ENCODE results near the gene CDKL1. TPM values are rescaled to one million over a fixed set of nuclear protein-coding genes. Genes with fewer than 3 reads are reported as not detected.
A peak's percentile ranks its signal among the peaks of the same experiment; 100 is the strongest.

Gene CDKL1
- total and polyA plus RNA-seq, 2 donors (not counting 1 experiment from before 2014, with no cell fraction given), result 18.5 to 22.8 TPM

- Histone ChIP-seq H2AFZ (ENCODE audit: low read length) (no peak overlapping the region), H3K9me3 (ENCODE audit: control insufficient read depth, insufficient read depth, low read depth, low read length) (no peaks in the 10 kb centered on the region), H3K36me3 (ENCODE audit: control insufficient read depth, insufficient read depth, low read length) (no peaks in the 10 kb centered on the region), H3K4me3 (replicated peaks in 1 of 4; ENCODE audit: control extremely low read depth in 1 of 4, insufficient read depth in 1 of 4, low read depth in 3 of 4, low read length in 4 of 4) (peak overlapping the region in 2 of 4 experiments; percentile 66 to 78), H4K20me1 (ENCODE audit: control insufficient read depth, extremely low read depth, insufficient read depth, low read length) (no peaks in the 10 kb centered on the region), H3K4me2 (ENCODE audit: extremely low read depth, insufficient read depth, low read length) (peak overlapping the region; percentile 7), H3K27ac (ENCODE audit: insufficient read depth, low read length) (no peak overlapping the region), H3K27me3 (ENCODE audit: control insufficient read depth, insufficient read depth, low read length) (no peaks in the 10 kb centered on the region), H3K4me1 (ENCODE audit: control insufficient read depth, extremely low read depth, insufficient read depth, low read length) (peaks cover 14% of the 10 kb centered on the region), H3K79me2 (ENCODE audit: control insufficient read depth, insufficient read depth, low read length) (no peaks in the 10 kb centered on the region), H3K9ac (ENCODE audit: insufficient read depth, low read length) (no peak overlapping the region)
- no peak for DNase-seq (ENCODE audit: low read depth in 2 of 2)
- TF ChIP-seq CTCF (conservative IDR thresholded peaks at IDR 0.05 in 1 of 2, IDR thresholded peaks at IDR 0.05 in 1 of 2; ENCODE audit: low read depth in 1 of 2, low read length in 2 of 2) (no peak), EZH2 (IDR thresholded peaks at IDR 0.05; ENCODE audit: low read length, missing control alignments) (no peak)
These were observed 2.0 kb downstream of the CDKL1 start for GRCh38 chr14:50394713-50395112.

- Histone ChIP-seq H4K20me1 (ENCODE audit: control insufficient read depth, extremely low read depth, insufficient read depth, low read length) (no peaks in the 10 kb centered on the region), H3K36me3 (ENCODE audit: control insufficient read depth, insufficient read depth, low read length) (no peaks in the 10 kb centered on the region), H3K4me2 (ENCODE audit: extremely low read depth, insufficient read depth, low read length) (no peak overlapping the region), H2AFZ (ENCODE audit: low read length) (no peak overlapping the region), H3K79me2 (ENCODE audit: control insufficient read depth, insufficient read depth, low read length) (no peaks in the 10 kb centered on the region), H3K4me1 (ENCODE audit: control insufficient read depth, extremely low read depth, insufficient read depth, low read length) (no peaks in the 10 kb centered on the region), H3K27me3 (ENCODE audit: control insufficient read depth, insufficient read depth, low read length) (no peaks in the 10 kb centered on the region), H3K9me3 (ENCODE audit: control insufficient read depth, insufficient read depth, low read depth, low read length) (no peaks in the 10 kb centered on the region), H3K9ac (ENCODE audit: insufficient read depth, low read length) (no peak overlapping the region), H3K27ac (ENCODE audit: insufficient read depth, low read length) (no peak overlapping the region), H3K4me3 (replicated peaks in 1 of 4; ENCODE audit: control extremely low read depth in 1 of 4, insufficient read depth in 1 of 4, low read depth in 3 of 4, low read length in 4 of 4) (no peak overlapping the region)
- TF ChIP-seq CTCF (conservative IDR thresholded peaks at IDR 0.05 in 1 of 2, IDR thresholded peaks at IDR 0.05 in 1 of 2; ENCODE audit: low read depth in 1 of 2, low read length in 2 of 2), result no peak
- no peak for TF ChIP-seq EZH2 (IDR thresholded peaks at IDR 0.05; ENCODE audit: low read length, missing control alignments)
- DNase-seq (ENCODE audit: low read depth in 2 of 2), result no peak
These were observed 6.8 kb downstream of the CDKL1 start for GRCh38 chr14:50389668-50390441.

- Histone ChIP-seq H3K9me3 (ENCODE audit: control insufficient read depth, insufficient read depth, low read depth, low read length) (no peaks in the 10 kb centered on the region), H3K4me2 (ENCODE audit: extremely low read depth, insufficient read depth, low read length) (no peak overlapping the region), H3K79me2 (ENCODE audit: control insufficient read depth, insufficient read depth, low read length) (no peaks in the 10 kb centered on the region), H3K9ac (ENCODE audit: insufficient read depth, low read length) (no peak overlapping the region), H3K4me3 (replicated peaks in 1 of 4; ENCODE audit: control extremely low read depth in 1 of 4, insufficient read depth in 1 of 4, low read depth in 3 of 4, low read length in 4 of 4) (no peak overlapping the region), H3K27me3 (ENCODE audit: control insufficient read depth, insufficient read depth, low read length) (no peaks in the 10 kb centered on the region), H4K20me1 (ENCODE audit: control insufficient read depth, extremely low read depth, insufficient read depth, low read length) (no peaks in the 10 kb centered on the region), H3K27ac (ENCODE audit: insufficient read depth, low read length) (no peak overlapping the region), H3K36me3 (ENCODE audit: control insufficient read depth, insufficient read depth, low read length) (no peaks in the 10 kb centered on the region), H2AFZ (ENCODE audit: low read length) (no peak overlapping the region), H3K4me1 (ENCODE audit: control insufficient read depth, extremely low read depth, insufficient read depth, low read length) (no peaks in the 10 kb centered on the region)
- DNase-seq (ENCODE audit: low read depth in 2 of 2), result no peak
- TF ChIP-seq EZH2 (IDR thresholded peaks at IDR 0.05; ENCODE audit: low read length, missing control alignments) (no peak), CTCF (conservative IDR thresholded peaks at IDR 0.05 in 1 of 2, IDR thresholded peaks at IDR 0.05 in 1 of 2; ENCODE audit: low read depth in 1 of 2, low read length in 2 of 2) (no peak)
These were observed 8.3 kb downstream of the CDKL1 start for GRCh38 chr14:50388256-50388931.
